BE2C (cell line): ENCODE measurements around the gene ATG5.

ENCODE experiments used
- DNase-seq: peaks from one replicate; pipeline ENCODE4 v3.0.0-alpha.2; 2020
- H3K27me3 ChIP-seq: fragments of 250-450 bp; sonication (Bioruptor Pico); 2 replicates; pipeline ENCODE4 v1.5.1; 2020; ENCODE audit warnings: mild to moderate bottlenecking
- H3K36me3 ChIP-seq: fragments of 250-450 bp; sonication (Bioruptor Pico); 2 replicates; pipeline ENCODE4 v1.5.1; 2020; ENCODE audit warnings: mild to moderate bottlenecking
- H3K4me1 ChIP-seq: fragments of 250-450 bp; sonication (Bioruptor Pico); 2 replicates; pipeline ENCODE4 v1.5.1; 2020
- H3K4me3 ChIP-seq: 2 replicates; pipeline ENCODE4 v1.5.1; 2011; ENCODE audit warnings: low read depth, low read length
- H3K9me3 ChIP-seq: fragments of 250-450 bp; sonication (Bioruptor Pico); 2 replicates; pipeline ENCODE4 v1.5.1; 2020
- CTCF ChIP-seq: IDR thresholded peaks from 2 replicates; pipeline ENCODE4 v1.5.1; 2012; ENCODE audit warnings: mild to moderate bottlenecking, low read depth, low read length

ATG5 gene

GRCh38 chr6:106318061-106318460, 7.5 kb downstream of the ATG5 start:
- H3K4me1 ChIP-seq, result peaks cover 13% of the 10 kb centered on the region
- H3K9me3 ChIP-seq, result no peaks in the 10 kb centered on the region
- TF ChIP-seq CTCF, result no peak
- no peak overlapping the region for H3K4me3 ChIP-seq
- DNase-seq, result no peak
- H3K36me3 ChIP-seq, result no peaks in the 10 kb centered on the region; the same call in none of the 2 replicates
- no peaks in the 10 kb centered on the region for H3K27me3 ChIP-seq

GRCh38 chr6:106316375-106316766, 9.2 kb downstream of the ATG5 start:
- no peaks in the 10 kb centered on the region for H3K9me3 ChIP-seq
- no peak for DNase-seq
- no peaks in the 10 kb centered on the region; the same call in none of the 2 replicates for H3K36me3 ChIP-seq
- H3K4me3 ChIP-seq, result no peak overlapping the region
- peaks cover 13% of the 10 kb centered on the region for H3K4me1 ChIP-seq
- H3K27me3 ChIP-seq, result no peaks in the 10 kb centered on the region
- TF ChIP-seq CTCF, result no peak

- Histone ChIP-seq H3K4me3 (no peak overlapping the region), H3K4me1 (peaks cover 13% of the 10 kb centered on the region), H3K36me3 (no peaks in the 10 kb centered on the region; the same call in none of the 2 replicates), H3K27me3 (no peaks in the 10 kb centered on the region), H3K9me3 (no peaks in the 10 kb centered on the region)
- TF ChIP-seq CTCF, result no peak
- no peak for DNase-seq
Observed at GRCh38 chr6:106315765-106316374, 9.7 kb downstream of the ATG5 start.

- Histone ChIP-seq H3K4me1 (no peaks in the 10 kb centered on the region; the same call in 1 of the 2 replicates), H3K9me3 (no peaks in the 10 kb centered on the region), H3K4me3 (no peak overlapping the region), H3K36me3 (no peaks in the 10 kb centered on the region; the same call in none of the 2 replicates), H3K27me3 (no peaks in the 10 kb centered on the region)
- no peak for TF ChIP-seq CTCF
- no peak for DNase-seq
Observed at GRCh38 chr6:106309766-106310373, 15.7 kb downstream of the ATG5 start.

- no peaks in the 10 kb centered on the region for H3K27me3 ChIP-seq
- no peaks in the 10 kb centered on the region; the same call in 1 of the 2 replicates for H3K4me1 ChIP-seq
- no peak for TF ChIP-seq CTCF
- no peak overlapping the region for H3K4me3 ChIP-seq
- no peaks in the 10 kb centered on the region; the same call in none of the 2 replicates for H3K36me3 ChIP-seq
- no peak for DNase-seq
- no peaks in the 10 kb centered on the region for H3K9me3 ChIP-seq
Observed at GRCh38 chr6:106308985-106309384, 16.6 kb downstream of the ATG5 start.

- Histone ChIP-seq H3K4me3 (no peak overlapping the region), H3K9me3 (no peaks in the 10 kb centered on the region), H3K4me1 (peaks cover 22% of the 10 kb centered on the region), H3K27me3 (no peaks in the 10 kb centered on the region), H3K36me3 (no peaks in the 10 kb centered on the region; the same call in 1 of the 2 replicates)
- DNase-seq, result no peak
- TF ChIP-seq CTCF, result no peak
Observed at GRCh38 chr6:106305740-106306139, 19.8 kb downstream of the ATG5 start.
